HFFc6 (cell line): ENCODE measurements around the gene ARID5A. TPM values are rescaled to one million over a fixed set of nuclear protein-coding genes. Genes with fewer than 3 reads are reported as not detected.

Experiments
- DNase-seq: peaks from one replicate; pipeline ENCODE4 v3.0.0-alpha.2; 2018
- H3K27ac Mint-ChIP-seq: 2 replicates; pipeline ENCODE4 v1.8.0; 2020; ENCODE audit warnings: mild to moderate bottlenecking, mixed read lengths
- H3K27me3 Mint-ChIP-seq: 2 replicates; pipeline ENCODE4 v1.8.0; 2021; ENCODE audit warnings: mild to moderate bottlenecking, moderate library complexity, mixed read lengths; ENCODE audit not compliant: insufficient read depth
- H3K36me3 Mint-ChIP-seq: 2 replicates; pipeline ENCODE4 v1.8.0; 2021; ENCODE audit warnings: low read depth, mixed read lengths
- H3K4me1 Mint-ChIP-seq: 2 replicates; pipeline ENCODE4 v1.8.0; 2020; ENCODE audit warnings: low read depth, mixed read lengths
- H3K4me3 Mint-ChIP-seq: 2 replicates; pipeline ENCODE4 v1.8.0; 2020; ENCODE audit warnings: mild to moderate bottlenecking, moderate library complexity, mixed read lengths
- H3K9me3 Mint-ChIP-seq: 2 replicates; pipeline ENCODE4 v1.8.0; 2020; ENCODE audit warnings: mild to moderate bottlenecking, mixed read lengths
- CTCF ChIP-seq: fragments of 200-600 bp; sonication (generic); IDR thresholded peaks from 2 replicates; pipeline ENCODE4 v1.5.0; 2021; ENCODE audit warnings: antibody characterized with exemption, mild to moderate bottlenecking
- total RNA-seq, 6 experiments: library from RNA; stranded (reverse); fragmentation: NEBNext Ultra II Directional; extraction: Animal tissue kit (Norgen Biotek cat#: 25700); gene quantifications; 2 replicates in 1 of 6; 3 replicates in 5 of 6; pipeline ENCODE4 v1.2.3, GENCODE V29; 2021

The ARID5A gene
- total RNA-seq, 6 experiments from 2014 or later: 9.6 to 13.6 (median 10.0) TPM

DNA sequence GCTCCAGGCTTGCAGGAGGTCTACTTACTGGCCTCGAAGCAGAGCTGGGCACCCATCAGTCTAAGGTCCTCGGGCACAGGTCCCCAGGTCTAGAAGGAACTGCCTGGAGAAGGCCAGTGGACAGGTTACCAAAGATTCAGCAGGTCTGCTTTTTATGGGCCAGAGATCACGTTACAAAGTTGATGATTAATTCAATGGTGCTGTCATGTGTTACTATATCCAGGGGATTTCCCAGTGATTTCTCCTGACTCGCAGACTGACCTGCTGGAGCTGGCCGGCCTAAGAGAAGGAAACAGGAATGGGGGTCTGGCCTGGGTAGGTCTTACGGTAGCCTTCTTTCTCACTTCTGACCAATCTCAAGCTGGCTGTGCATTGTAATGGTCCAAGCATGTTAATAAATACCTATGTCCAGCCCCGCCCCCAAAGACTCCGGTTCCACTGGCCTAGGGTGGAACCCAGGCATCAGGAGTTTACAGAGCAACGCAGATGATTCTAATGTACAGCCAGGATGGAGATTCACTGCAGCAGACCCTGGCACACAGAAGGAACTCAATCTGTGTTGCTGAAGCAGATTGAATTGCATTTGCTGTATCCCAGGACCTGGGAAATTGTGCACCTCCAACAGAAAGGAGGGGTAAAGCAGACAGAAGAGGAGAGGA lies 31.2 kb upstream of the ARID5A start, which contains the start of gene NEURL3:
TSS of gene NEURL3 (minus strand) at position 127 of the 659 bp plus-strand sequence. CDS start at position 56, 71 bp downstream.
- Mint-ChIP-seq H3K4me3 (no peak within 1 kb of the TSS), H3K36me3 (no peaks in the 10 kb centered on the region), H3K4me1 (peaks cover 17% of the 10 kb centered on the region), H3K27ac (no peak within 1 kb of the TSS), H3K27me3 (peaks cover 13% of the 10 kb centered on the region), H3K9me3 (no peaks in the 10 kb centered on the region)
- peak; percentile 50 for DNase-seq
- no peak for TF ChIP-seq CTCF

GRCh38 chr2:96506016-96506906 lies 30.3 kb upstream of the ARID5A start:
- Mint-ChIP-seq H3K36me3 (no peaks in the 10 kb centered on the region), H3K4me3 (no peak overlapping the region), H3K9me3 (no peaks in the 10 kb centered on the region), H3K27me3 (peaks cover 12% of the 10 kb centered on the region), H3K27ac (no peak overlapping the region), H3K4me1 (peaks cover 17% of the 10 kb centered on the region)
- no peak for TF ChIP-seq CTCF
- no peak for DNase-seq

- no peak for TF ChIP-seq CTCF
- H3K4me3 Mint-ChIP-seq: no peak overlapping the region
- H3K36me3 Mint-ChIP-seq: no peaks in the 10 kb centered on the region
- no peak for DNase-seq
- peaks cover 17% of the 10 kb centered on the region for H3K4me1 Mint-ChIP-seq
- H3K9me3 Mint-ChIP-seq: no peaks in the 10 kb centered on the region
- no peak overlapping the region for H3K27ac Mint-ChIP-seq
- peaks cover 12% of the 10 kb centered on the region for H3K27me3 Mint-ChIP-seq
Measured at GRCh38 chr2:96506907-96507240, 29.7 kb upstream of the ARID5A start.

DNA sequence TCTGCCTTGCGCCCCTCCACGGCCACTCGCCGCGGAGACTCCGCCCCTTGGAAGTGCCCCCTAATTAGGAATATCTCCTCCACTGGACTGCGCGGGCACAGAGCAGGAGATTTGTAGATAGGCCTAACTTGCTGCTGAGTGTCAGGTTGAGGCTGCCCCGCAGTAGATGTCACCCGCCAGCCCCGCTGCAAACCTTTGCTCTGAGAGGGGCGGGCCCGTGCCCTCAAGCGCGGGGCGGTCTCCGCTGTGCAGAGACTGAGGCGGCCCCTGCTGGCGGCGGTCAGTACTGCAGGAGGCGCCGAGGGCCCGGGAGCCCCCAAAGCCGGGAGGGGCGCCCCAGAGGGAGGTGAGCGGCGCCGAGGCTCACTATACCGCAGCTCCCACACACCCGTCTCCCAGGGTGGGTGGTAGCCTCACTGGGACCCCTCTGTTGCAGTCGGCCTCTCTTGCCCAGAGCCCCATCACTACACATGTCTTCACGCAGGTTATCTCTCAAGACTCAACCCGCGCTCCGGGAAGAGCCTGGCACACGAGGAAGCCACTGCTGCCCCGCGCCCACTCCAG lies 28.5 kb upstream of the ARID5A start:
- Mint-ChIP-seq H3K4me1 (peaks cover 17% of the 10 kb centered on the region), H3K9me3 (no peaks in the 10 kb centered on the region), H3K27me3 (peaks cover 17% of the 10 kb centered on the region), H3K4me3 (peak overlapping the region; percentile 69), H3K36me3 (no peaks in the 10 kb centered on the region), H3K27ac (no peak overlapping the region)
- TF ChIP-seq CTCF: peak; percentile 100
- peak; percentile 22 for DNase-seq

- no peak for TF ChIP-seq CTCF
- H3K36me3 Mint-ChIP-seq: no peaks in the 10 kb centered on the region
- no peak overlapping the region for H3K4me3 Mint-ChIP-seq
- H3K9me3 Mint-ChIP-seq: no peaks in the 10 kb centered on the region
- H3K27me3 Mint-ChIP-seq: peaks cover 17% of the 10 kb centered on the region
- no peak overlapping the region for H3K27ac Mint-ChIP-seq
- H3K4me1 Mint-ChIP-seq: peaks cover 17% of the 10 kb centered on the region
- no peak for DNase-seq
Measured at GRCh38 chr2:96508521-96509113, 27.9 kb upstream of the ARID5A start.
